Activated CD8-positive, alpha-beta T cell treated with anti-CD3 and anti-CD28 coated beads for 36 hours (primary cell): ENCODE data around the gene LRIG2. TPM values are rescaled to one million over a fixed set of nuclear protein-coding genes. Genes with fewer than 3 reads are reported as not detected.

Experiments
- ATAC-seq: fragments of 200-7000 bp; cut with Tn5 transposase; one replicate; pipeline ENCODE4 v1.10.0; 2021; ENCODE audit warnings: mild to moderate bottlenecking, moderate library complexity
- CTCF ChIA-PET: fragments of 350-600 bp; sonication (Branson Sonifier 250); formaldehyde crosslinking; loops from one replicate; lab custom pipeline; 2021; ENCODE audit warnings: antibody characterized with exemption; lab: Charles Lee
- POLR2A ChIA-PET: fragments of 350-600 bp; sonication (Branson Sonifier 250); formaldehyde crosslinking; loops from one replicate; lab custom pipeline; 2021; ENCODE audit warnings: antibody characterized with exemption; lab: Charles Lee
- DNase-seq: peaks from one replicate; pipeline ENCODE4 v3.0.0-alpha.2; 2020
- H3K27ac Mint-ChIP-seq: one replicate; pipeline ENCODE4 v1.8.0; 2021; ENCODE audit warnings: mild to moderate bottlenecking, mixed read lengths
- H3K27me3 Mint-ChIP-seq: one replicate; pipeline ENCODE4 v1.8.0; 2021; ENCODE audit warnings: mixed read lengths
- H3K36me3 Mint-ChIP-seq: one replicate; pipeline ENCODE4 v1.8.0; 2021; ENCODE audit warnings: low read depth, mixed read lengths
- H3K4me1 Mint-ChIP-seq: one replicate; pipeline ENCODE4 v1.8.0; 2021; ENCODE audit warnings: low read depth, mixed read lengths
- H3K4me3 Mint-ChIP-seq: one replicate; pipeline ENCODE4 v1.8.0; 2021; ENCODE audit warnings: mild to moderate bottlenecking, moderate library complexity, mixed read lengths
- H3K9me3 Mint-ChIP-seq: one replicate; pipeline ENCODE4 v1.8.0; 2021; ENCODE audit warnings: mixed read lengths
- intact Hi-C: fragments of 100-400 bp; cut with micrococcal nuclease; formaldehyde crosslinking; loops from one replicate; pipeline ENCODE4 v1.10.0; 2022
- total RNA-seq, 2 experiments: library from RNA; stranded (reverse); gene quantifications; one replicate each; pipeline ENCODE4 v1.2.3, GENCODE V29; 2021
- TF ChIP-seq, protein P1 (sequence below): fragments of 200-600 bp; IDR thresholded peaks from one replicate; pipeline ENCODE4 v1.8.0; 2022; ENCODE audit warnings: antibody characterized with exemption, mild to moderate bottlenecking

The LRIG2 gene
- total RNA-seq, 2 experiments from 2014 or later = 7.2 to 8.3 TPM

GRCh38 chr1:113140176-113140575, 67.2 kb downstream of the LRIG2 start:
- ATAC-seq = peak; percentile 13
- Mint-ChIP-seq H3K27me3 (no peaks in the 10 kb centered on the region), H3K36me3 (no peaks in the 10 kb centered on the region), H3K9me3 (no peaks in the 10 kb centered on the region), H3K27ac (no peak overlapping the region), H3K4me1 (peaks cover 11% of the 10 kb centered on the region), H3K4me3 (no peak overlapping the region)
- TF ChIP-seq, protein P1, sequence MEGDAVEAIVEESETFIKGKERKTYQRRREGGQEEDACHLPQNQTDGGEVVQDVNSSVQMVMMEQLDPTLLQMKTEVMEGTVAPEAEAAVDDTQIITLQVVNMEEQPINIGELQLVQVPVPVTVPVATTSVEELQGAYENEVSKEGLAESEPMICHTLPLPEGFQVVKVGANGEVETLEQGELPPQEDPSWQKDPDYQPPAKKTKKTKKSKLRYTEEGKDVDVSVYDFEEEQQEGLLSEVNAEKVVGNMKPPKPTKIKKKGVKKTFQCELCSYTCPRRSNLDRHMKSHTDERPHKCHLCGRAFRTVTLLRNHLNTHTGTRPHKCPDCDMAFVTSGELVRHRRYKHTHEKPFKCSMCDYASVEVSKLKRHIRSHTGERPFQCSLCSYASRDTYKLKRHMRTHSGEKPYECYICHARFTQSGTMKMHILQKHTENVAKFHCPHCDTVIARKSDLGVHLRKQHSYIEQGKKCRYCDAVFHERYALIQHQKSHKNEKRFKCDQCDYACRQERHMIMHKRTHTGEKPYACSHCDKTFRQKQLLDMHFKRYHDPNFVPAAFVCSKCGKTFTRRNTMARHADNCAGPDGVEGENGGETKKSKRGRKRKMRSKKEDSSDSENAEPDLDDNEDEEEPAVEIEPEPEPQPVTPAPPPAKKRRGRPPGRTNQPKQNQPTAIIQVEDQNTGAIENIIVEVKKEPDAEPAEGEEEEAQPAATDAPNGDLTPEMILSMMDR = no peak
- POLR2A ChIA-PET = no interaction called here
- CTCF ChIA-PET = interaction anchor here (0.7 to 2.6 kb wide), 12 partner anchors 9 to 646 kb away, joined by 3 to 12 read pairs (median 4); partner anchors contain the start of gene LRIG2
- intact Hi-C loops = loop anchor here (2.0 kb wide), 1 partner anchor 539 kb away; no protein-coding TSS in a partner anchor
- DNase-seq = no peak

DNA sequence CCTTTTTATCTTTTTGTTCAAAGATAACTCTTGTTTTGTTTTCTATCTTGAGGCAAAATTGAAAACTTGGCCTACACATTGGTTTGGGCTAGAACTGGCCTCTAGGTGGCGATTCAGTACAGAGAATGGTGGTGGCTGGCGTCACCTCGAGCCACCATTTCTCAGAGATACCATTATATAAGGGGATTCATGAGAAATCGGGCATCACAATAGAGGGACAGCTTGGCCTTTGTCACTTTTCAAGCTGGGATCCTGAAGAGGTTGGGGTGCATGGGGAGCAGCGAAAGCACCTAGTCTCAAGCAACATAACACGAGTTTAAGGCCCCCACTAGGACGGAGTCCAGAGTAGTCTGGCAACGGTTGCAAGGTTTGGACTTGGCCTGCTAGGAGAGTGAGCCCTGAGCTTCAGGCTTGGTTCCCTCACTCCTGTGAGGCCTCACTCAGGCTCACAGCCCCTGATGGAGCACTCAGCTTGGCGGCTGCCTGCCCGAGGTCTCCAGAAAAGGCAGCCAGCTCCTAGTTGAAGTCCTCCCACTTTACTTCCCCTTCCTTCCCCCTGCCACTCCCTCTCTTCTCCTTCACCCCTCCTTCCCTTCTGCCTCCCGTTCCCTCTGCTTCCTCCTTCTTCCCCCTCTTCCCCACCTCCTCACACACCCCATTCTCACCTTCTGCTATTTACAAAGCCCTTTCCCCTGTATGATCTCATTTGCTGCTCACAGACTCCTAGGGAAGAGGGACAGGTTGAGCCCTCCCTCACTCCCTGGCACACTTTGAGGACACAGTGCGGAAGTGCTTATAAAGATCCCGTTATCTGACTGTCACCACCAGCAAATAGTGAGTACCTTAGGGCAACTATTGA, 67.8 kb downstream of the LRIG2 start:
- H3K4me3 Mint-ChIP-seq = no peak overlapping the region
- peaks cover 7% of the 10 kb centered on the region for H3K4me1 Mint-ChIP-seq
- POLR2A ChIA-PET = no interaction called here
- H3K27ac Mint-ChIP-seq = no peak overlapping the region
- DNase-seq (peak; percentile 78), ATAC-seq (peak; percentile 94)
- CTCF ChIA-PET = interaction anchor here (0.7 to 2.6 kb wide), 9 partner anchors 9 to 645 kb away, joined by 3 to 12 read pairs (median 4); no protein-coding TSS in a partner anchor
- TF ChIP-seq, protein P1 = peak; percentile 73
- intact Hi-C loops = loop anchor here (2.0 kb wide), 1 partner anchor 538 kb away; no protein-coding TSS in a partner anchor
- H3K9me3 Mint-ChIP-seq = no peaks in the 10 kb centered on the region
- H3K36me3 Mint-ChIP-seq = no peaks in the 10 kb centered on the region
- no peaks in the 10 kb centered on the region for H3K27me3 Mint-ChIP-seq

- no peak overlapping the region for H3K27ac Mint-ChIP-seq
- TF ChIP-seq, protein P1 = no peak
- no peaks in the 10 kb centered on the region for H3K27me3 Mint-ChIP-seq
- ChIA-PET CTCF (interaction anchor here (1.0 to 2.5 kb wide), 2 partner anchors 11 to 311 kb away, joined by 3 to 8 read pairs; no protein-coding TSS in a partner anchor), POLR2A (no interaction called here)
- H3K9me3 Mint-ChIP-seq = no peaks in the 10 kb centered on the region
- intact Hi-C loops = loop anchor here (2.0 kb wide), 1 partner anchor 537 kb away; no protein-coding TSS in a partner anchor
- no peak overlapping the region for H3K4me3 Mint-ChIP-seq
- no peaks in the 10 kb centered on the region for H3K36me3 Mint-ChIP-seq
- H3K4me1 Mint-ChIP-seq = peaks cover 12% of the 10 kb centered on the region
- no peak for DNase-seq
- ATAC-seq = no peak
These were observed 68.9 kb downstream of the LRIG2 start for GRCh38 chr1:113141650-113142473.

DNA sequence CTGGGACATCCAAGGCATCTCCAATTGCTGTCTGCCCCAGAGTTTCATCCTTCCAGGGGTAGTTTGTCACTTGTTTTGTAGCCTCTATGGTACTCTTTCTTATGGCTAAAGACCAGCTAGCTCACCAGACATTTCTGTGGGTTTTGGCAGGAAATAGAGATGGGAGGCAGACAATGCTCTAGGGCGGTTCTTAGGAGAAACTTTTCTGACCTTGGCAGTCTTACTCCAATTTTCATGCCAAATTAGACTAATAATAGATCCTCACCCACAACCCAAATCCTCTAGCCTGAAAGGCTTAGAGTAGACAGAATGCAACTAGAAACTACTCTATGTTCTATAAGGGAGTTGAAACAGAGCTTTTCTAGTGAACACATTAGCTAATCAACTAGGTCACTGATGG, 69.8 kb downstream of the LRIG2 start:
- DNase-seq (no peak), ATAC-seq (no peak)
- no peak overlapping the region for H3K4me3 Mint-ChIP-seq
- ChIA-PET POLR2A (no interaction called here), CTCF (interaction anchor here (0.9 to 2.5 kb wide), 4 partner anchors 70 to 835 kb away, joined by 3 to 8 read pairs (median 5); partner anchors contain the start of gene LRIG2)
- H3K36me3 Mint-ChIP-seq = no peaks in the 10 kb centered on the region
- TF ChIP-seq, protein P1 = no peak
- intact Hi-C loops = no loop called here
- peaks cover 20% of the 10 kb centered on the region for H3K4me1 Mint-ChIP-seq
- H3K27ac Mint-ChIP-seq = no peak overlapping the region
- no peaks in the 10 kb centered on the region for H3K9me3 Mint-ChIP-seq
- H3K27me3 Mint-ChIP-seq = no peaks in the 10 kb centered on the region
